Measurements from ENCODE around the gene CEP85L. TPM values are rescaled to one million over a fixed set of nuclear protein-coding genes. Genes with fewer than 3 reads are reported as not detected.

Gene CEP85L
- total and polyA plus RNA-seq, 2 of the 13 experiments (the other 11 are each of a cell fraction or from before 2014, with no cell fraction given): 0.44 to 1.7 TPM

DNA sequence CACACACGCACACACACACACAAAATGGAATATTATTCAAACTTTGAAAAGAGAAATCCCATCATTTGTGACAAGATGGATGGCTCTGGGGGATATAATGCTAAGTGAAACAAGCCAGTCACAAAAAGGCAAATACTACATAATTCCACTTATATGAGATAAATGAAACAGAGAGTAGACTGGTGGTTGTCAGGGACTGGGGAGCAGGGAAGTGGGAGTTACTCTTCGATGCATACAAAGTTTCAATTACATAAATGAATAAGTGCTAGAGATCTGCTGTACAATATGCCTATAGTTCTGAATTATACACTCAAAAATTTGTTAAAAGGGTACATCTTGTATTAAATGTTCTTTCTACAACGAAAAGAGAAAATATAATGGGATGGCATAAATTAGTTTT is 161.4 kb downstream of the CEP85L start (continued):
- TF ChIP-seq, protein P1, sequence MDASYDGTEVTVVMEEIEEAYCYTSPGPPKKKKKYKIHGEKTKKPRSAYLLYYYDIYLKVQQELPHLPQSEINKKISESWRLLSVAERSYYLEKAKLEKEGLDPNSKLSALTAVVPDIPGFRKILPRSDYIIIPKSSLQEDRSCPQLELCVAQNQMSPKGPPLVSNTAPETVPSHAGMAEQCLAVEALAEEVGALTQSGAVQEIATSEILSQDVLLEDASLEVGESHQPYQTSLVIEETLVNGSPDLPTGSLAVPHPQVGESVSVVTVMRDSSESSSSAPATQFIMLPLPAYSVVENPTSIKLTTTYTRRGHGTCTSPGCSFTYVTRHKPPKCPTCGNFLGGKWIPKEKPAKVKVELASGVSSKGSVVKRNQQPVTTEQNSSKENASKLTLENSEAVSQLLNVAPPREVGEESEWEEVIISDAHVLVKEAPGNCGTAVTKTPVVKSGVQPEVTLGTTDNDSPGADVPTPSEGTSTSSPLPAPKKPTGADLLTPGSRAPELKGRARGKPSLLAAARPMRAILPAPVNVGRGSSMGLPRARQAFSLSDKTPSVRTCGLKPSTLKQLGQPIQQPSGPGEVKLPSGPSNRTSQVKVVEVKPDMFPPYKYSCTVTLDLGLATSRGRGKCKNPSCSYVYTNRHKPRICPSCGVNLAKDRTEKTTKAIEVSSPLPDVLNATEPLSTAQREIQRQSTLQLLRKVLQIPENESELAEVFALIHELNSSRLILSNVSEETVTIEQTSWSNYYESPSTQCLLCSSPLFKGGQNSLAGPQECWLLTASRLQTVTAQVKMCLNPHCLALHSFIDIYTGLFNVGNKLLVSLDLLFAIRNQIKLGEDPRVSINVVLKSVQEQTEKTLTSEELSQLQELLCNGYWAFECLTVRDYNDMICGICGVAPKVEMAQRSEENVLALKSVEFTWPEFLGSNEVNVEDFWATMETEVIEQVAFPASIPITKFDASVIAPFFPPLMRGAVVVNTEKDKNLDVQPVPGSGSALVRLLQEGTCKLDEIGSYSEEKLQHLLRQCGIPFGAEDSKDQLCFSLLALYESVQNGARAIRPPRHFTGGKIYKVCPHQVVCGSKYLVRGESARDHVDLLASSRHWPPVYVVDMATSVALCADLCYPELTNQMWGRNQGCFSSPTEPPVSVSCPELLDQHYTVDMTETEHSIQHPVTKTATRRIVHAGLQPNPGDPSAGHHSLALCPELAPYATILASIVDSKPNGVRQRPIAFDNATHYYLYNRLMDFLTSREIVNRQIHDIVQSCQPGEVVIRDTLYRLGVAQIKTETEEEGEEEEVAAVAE (CRISPR knock-in tag; IDR thresholded peaks at IDR 0.05; ENCODE audit: borderline replicate concordance): no peak

DNA sequence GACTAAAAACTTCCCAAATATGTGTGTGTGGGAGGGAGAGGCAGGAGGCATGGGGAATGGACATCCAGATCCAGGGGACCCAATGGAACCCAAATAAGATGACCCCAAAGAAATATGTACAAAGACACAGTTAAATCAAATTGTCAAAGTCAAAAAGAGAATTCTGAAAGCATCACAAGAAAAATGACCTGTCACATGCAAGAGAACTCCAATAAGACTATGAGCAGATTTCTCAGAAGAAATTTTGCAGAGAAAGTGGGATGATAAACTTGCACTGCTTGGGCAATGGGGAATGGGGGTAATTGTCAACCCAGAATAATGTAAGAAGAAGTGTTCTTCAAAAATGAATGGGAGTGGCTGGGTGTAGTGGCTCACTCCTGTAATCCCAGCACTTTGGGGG is 162.8 kb downstream of the CEP85L start:
- Histone ChIP-seq H3K9ac (ENCODE audit: insufficient read depth, low read depth, low read length) (no peak overlapping the region), H3K36me3 (replicated peaks in 1 of 2; ENCODE audit: control insufficient read depth in 1 of 2, insufficient read depth in 2 of 2, low read length in 2 of 2) (no peaks in the 10 kb centered on the region), H3K9me3 (ENCODE audit: low read length) (peaks cover 31% of the 10 kb centered on the region), H3K4me3 (replicated peaks in 1 of 3; ENCODE audit: insufficient read depth in 1 of 3, low read depth in 2 of 3, low read length in 3 of 3) (no peak overlapping the region), H3K27me3 (ENCODE audit: control insufficient read depth in 1 of 2, insufficient read depth in 2 of 2, low read length in 2 of 2) (no peaks in the 10 kb centered on the region), H4K20me1 (ENCODE audit: insufficient read depth, low read length) (no peaks in the 10 kb centered on the region), H3K4me1 (ENCODE audit: insufficient read depth, low read length) (no peaks in the 10 kb centered on the region), H3K27ac (ENCODE audit: extremely low read length, insufficient read depth, low read length) (no peak overlapping the region), H3K79me2 (ENCODE audit: insufficient read depth, low read length) (no peaks in the 10 kb centered on the region), H2AFZ (ENCODE audit: low read length) (no peak overlapping the region), H3K4me2 (ENCODE audit: low read depth, low read length) (no peak overlapping the region)
- DNase-seq (ENCODE audit: low spot score) (no peak), FAIRE-seq (no peak), ATAC-seq (no peak)
- in situ Hi-C loops (cut with HindIII; ENCODE audit: extremely low pct_ligation_motif_present, low pct_unique_long_range_greater_than_20kb) (no loop called here), intact Hi-C loops (cut with micrococcal nuclease; ENCODE audit: unreplicated experiment) (no loop called here)
- POLR2A ChIA-PET: no interaction called here
- CTCF ChIA-PET (ENCODE audit: low intra/inter-chr PET ratio, low total read pairs): no interaction called here
- TF ChIP-seq ZMYM4 (CRISPR knock-in tag; IDR thresholded peaks at IDR 0.05) (no peak), NFE2 (CRISPR knock-in tag; IDR thresholded peaks at IDR 0.05) (no peak), ZNF143 (CRISPR knock-in tag; IDR thresholded peaks at IDR 0.05) (no peak), SOX5 (CRISPR knock-in tag; IDR thresholded peaks at IDR 0.05; ENCODE audit: borderline replicate concordance) (no peak), TBP (CRISPR knock-in tag; IDR thresholded peaks at IDR 0.05) (no peak), ZNF138 (CRISPR knock-in tag; IDR thresholded peaks at IDR 0.05; ENCODE audit: low read depth) (no peak), TAF1 (CRISPR knock-in tag; IDR thresholded peaks at IDR 0.05) (no peak), GZF1 (CRISPR knock-in tag; IDR thresholded peaks at IDR 0.05) (no peak)
- TF ChIP-seq, protein P2, sequence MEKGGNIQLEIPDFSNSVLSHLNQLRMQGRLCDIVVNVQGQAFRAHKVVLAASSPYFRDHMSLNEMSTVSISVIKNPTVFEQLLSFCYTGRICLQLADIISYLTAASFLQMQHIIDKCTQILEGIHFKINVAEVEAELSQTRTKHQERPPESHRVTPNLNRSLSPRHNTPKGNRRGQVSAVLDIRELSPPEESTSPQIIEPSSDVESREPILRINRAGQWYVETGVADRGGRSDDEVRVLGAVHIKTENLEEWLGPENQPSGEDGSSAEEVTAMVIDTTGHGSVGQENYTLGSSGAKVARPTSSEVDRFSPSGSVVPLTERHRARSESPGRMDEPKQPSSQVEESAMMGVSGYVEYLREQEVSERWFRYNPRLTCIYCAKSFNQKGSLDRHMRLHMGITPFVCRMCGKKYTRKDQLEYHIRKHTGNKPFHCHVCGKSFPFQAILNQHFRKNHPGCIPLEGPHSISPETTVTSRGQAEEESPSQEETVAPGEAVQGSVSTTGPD (CRISPR knock-in tag; IDR thresholded peaks at IDR 0.05): no peak
- no TSS peak for BruUV-seq (replicated peaks)

Data from HepG2 (cell line).